NCI-H226 (cell line): ENCODE results near the gene ANKRD2.

ENCODE experiments used
- DNase-seq: peaks from one replicate; pipeline ENCODE4 v3.0.0-alpha.2; 2015

Gene ANKRD2

DNA sequence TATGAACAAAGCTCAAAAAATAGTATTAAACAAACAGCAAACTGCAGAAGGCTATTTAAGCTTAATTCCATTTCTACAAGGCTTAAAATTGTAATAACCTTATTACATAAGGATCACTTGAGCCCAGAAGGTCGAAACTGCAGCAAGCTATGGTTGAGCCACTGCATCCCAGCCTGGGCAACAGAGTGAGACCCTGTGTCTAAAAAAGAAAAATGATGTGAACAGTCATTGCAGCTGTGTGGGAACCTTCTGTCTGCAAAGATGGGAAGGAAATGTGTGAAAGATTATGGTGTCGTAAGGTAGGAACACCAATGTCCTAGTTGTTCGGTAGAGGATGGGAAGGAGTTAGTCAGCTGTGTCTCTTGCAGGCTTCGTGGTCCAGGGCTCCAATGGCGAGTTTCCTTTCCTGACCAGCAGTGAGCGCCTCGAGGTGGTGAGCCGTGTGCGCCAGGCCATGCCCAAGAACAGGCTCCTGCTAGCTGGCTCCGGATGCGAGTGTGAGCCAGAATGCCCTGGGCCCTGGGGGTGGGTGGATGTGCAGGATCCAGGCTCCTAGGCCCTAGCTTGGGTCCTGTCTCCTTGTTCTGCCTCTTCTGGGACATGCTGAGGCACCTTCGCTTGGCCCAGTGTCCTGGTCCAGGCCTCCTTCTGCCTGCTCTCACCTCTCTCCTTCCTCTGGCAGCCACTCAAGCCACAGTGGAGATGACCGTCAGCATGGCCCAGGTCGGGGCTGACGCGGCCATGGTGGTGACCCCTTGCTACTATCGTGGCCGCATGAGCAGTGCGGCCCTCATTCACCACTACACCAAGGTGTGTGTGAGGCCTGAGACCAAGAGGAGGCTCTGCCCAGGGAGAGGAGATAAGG, 26.1 kb downstream of the ANKRD2 start:
- no peak for DNase-seq

DNA sequence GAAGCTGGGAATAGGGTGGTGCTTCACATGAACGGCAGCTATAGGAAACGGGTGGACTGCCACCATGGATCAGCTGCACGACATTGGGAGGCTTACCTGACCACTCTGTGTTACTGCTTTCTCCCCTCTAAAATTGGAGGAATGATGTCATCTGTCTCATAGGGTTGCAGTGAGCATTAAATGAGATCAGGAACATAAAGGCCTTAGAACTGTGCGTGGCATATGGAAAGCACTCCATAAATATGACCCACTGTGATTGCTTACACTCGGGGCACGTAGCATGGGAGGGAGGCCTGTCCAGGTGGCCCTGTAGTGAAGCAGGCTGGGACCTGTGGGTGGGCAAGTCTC, 26.7 kb downstream of the ANKRD2 start:
- no peak for DNase-seq

DNA sequence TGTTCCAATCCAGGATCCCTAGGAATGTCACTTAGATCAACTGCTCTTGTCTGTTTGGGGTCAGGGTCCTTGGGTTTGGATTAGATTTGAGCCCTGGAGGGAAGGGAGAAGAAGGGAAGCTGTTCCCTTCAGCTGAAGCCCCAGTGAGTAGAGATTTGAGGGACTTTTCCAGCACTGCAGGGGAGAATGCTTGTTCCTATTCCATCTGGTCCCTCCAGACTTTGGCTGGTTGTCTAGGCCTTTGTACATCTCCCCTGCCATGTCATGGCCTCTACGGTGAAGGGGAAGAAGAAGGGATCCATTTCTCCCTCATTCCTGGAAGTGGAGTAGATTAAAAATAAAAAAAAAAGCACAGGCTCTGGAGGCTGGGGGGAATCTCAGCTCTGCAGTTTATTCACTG, 28.0 kb downstream of the ANKRD2 start:
- no peak for DNase-seq

DNA sequence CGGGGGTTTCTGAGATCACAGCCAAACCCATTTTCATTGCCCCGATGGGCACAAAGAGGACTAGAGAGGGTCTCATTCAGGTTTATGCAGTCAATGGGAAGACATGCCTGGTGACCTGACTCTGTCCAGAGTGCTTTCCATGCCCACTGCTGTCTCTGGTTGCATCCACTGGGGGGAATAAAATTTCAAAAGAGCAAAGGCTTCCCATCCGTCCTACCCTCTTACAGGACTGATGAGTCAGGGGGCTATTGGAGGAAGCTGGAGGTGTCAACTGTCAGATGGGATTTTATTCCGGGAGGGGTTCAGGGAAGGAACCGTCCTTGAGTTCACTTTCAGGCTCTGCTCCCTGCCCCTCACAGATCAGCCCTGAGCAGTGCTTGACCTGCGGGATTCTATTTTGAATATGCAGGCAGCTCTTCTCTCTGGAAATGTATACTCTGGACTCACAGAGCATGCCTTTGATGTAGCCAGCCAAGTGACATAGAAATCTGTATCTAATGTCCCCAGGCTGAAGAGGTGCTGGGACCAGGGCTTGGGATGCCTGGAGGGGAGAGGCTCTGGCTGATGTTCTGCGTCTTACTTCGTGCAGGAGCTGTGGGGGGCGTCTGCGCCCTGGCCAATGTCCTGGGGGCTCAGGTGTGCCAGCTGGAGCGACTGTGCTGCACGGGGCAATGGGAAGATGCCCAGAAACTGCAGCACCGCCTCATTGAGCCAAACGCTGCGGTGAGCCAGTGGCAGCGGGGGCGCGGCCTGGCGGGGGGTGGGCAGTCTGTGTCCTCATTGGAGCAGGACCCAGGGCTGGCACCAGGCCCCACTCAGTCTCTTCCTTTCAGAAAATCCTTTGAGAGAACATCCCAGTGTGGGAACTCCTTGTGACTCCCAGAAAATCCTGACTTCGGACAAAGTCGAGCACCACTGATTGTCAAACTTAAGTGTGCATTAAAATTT, 29.0 kb downstream of the ANKRD2 start:
- DNase-seq: no peak

DNA sequence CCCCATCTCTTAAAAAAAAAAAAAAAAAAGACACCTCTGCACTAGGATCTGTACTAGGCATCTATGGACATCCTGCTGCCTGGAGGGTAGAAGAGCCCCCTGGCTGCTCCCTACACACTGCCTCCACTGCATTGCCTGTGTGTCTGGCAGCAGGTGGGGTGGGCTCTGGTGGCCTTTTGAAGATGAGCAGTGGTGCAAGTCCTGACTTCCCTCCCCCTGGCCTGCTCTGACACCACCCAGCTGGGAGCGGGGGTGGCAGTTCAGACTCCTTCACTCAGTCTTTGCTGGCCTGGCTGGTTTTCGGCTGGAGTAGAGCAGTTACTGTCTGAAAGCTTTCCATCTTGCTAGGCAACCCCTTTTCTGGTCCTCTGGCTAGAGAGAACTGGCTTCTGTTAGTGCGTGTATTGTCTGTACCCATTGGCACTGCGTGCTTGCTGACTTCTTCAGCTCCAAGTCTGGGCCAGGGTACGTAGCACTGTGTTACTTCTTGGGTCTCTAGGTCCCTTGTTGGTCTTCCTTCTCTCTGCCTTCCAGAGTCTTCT, 34.6 kb downstream of the ANKRD2 start:
- DNase-seq: no peak

DNA sequence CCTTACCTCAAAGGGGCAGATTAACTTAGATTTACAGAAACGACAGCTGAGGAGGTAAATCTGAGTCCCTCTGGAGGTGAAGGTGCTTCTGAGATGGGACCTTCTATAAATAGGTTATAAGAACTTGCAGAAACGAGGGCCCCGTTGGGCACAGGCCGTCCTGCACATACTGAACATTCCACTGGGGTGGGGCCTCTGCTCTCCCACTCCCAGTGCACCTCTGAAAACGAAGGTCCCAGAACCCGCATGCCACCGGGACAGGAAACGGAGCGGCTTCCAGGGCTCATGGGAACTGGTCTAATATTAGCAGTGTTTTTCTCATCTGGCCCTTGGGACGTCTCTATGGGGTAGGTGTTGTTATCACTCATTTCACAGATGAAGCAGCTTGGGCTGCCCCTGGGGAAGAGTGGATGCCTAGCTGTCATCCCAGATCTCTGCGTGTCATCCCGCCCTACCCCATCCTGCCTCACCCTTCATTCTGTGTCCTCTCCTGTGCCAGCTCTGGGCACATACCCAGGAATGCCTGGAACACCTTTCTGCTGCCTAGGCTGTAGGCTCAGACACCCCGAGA, 36.5 kb downstream of the ANKRD2 start:
- no peak for DNase-seq

DNA sequence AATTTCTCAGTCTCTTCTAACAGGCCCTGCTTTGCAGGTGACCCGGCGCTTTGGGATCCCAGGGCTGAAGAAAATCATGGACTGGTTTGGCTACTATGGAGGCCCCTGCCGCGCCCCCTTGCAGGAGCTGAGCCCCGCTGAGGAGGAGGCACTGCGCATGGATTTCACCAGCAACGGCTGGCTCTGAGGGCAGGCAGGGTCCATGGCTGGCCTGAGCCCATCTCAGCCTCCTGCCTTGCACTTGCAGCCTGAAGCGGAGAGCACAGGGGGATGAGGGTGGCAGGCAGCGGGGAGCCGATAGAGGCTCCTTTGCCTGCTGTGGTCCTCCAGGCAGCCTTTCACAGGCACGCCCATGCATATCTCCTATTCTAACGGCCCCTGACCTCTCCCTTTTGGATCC, 38.9 kb downstream of the ANKRD2 start:
- no peak for DNase-seq

DNA sequence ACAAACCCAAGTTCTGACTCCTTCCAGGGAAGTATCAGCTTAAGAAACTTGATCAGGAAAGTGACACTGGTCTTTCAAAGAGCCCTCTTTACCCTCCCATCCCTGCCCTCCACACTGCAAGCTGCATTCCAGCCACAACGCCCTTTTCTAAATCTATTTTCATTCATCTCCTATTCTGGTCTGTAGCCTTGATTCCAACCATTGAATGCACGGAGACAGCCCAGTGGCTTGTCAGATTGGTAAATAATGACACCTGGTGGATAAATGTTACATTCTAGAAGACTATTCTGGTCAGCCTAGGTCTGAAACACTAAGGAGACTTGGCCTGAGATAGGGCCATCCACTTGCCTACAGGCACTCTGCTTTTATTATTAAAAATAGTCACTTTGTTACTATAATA, 39.8 kb downstream of the ANKRD2 start:
- DNase-seq: peak; percentile 49

DNA sequence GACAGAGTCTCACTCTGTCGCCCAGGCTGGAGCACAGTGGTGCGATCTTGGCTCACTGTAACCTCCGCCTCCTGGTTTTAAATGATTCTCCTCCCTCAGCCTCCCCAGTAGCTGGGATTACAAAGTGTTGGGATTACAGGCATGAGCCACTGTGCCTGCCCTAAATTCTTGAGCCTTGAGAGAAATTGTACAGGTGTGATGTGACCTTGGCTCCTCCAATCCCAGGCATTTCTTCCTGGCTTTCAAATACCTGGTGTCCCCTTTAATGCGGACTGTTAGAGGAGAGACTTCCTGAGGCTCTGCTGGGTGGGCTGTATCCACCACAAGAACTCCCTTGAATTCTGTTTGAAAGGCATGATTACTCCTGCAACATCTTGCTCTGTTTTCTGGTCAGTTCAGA, 45.7 kb downstream of the ANKRD2 start:
- DNase-seq: no peak

DNA sequence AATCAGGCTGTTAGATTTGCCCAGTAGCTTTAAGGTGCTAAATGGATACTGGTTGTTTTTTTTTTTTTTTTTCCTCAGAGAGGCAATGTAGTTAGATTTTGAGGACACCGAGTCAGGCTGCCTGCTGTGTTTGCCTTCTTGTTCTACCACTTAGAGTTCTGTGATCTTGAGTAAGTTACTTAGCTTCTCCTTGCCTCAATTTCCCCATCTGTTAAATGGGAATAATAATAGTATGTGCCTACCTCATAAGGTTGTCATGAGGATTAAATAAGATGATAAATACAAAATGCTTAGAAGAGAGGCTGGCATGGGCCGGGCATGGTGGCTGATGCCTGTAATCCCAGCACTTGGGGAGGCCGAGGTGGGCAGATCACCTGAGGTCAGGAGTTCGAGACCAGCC, 46.2 kb downstream of the ANKRD2 start:
- no peak for DNase-seq

DNA sequence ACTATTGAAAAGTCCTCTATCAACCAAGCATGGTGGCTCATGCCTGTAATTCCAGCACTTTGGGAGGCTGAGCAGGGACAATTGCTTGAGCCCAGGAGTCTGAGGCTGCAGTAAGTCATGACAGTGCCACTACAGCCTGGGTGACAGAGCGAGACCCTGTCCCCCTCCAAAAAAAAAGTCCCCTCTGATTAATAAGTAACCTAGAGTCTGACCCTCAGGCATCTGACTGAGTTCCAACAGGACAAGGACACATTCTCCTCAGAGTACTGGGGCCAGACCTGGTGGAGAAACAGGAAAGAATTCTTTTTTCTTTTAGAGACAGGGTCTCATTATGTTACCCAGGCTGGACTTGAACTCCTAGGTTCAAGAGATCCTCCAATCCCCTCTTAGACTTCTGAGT, 50.7 kb downstream of the ANKRD2 start:
- DNase-seq: no peak

DNA sequence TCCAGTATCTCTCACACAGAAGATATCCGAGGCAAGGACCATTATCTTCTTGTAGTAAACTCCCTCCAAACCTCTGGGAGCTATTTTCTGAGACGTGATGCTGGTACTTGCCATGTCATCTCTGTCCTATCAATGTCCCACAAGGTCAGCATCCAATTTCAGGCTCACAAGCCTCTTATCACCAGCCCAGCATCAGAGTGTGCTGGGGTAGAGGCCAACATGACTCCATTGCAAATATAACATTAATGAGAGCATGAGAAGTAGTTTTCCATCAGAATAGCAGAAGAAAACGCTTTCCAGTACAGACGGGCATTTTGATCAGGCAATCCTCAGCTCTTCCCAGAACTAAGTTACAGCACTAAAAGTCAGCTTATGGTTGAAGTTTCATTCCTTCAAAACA, 55.2 kb downstream of the ANKRD2 start:
- DNase-seq: no peak

DNA sequence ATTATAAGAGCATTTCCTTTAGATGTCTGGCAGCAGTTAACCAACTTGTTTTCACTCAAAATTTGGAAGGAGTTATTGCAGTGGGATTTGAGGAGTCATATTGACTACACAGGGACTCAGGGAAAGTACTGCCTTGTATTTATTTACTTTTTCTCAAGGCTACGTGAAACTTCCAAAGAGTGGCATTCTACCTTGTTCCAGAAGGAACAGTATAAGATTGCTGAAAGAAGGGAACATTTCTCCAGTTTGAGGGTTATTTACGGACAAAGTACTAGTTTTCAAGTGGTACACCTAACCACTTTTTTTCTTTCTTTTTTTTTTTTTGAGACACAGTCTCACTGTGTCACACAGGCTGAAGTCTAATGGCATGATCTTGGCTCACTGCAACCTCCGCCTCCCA, 55.6 kb downstream of the ANKRD2 start:
- DNase-seq: no peak

DNA sequence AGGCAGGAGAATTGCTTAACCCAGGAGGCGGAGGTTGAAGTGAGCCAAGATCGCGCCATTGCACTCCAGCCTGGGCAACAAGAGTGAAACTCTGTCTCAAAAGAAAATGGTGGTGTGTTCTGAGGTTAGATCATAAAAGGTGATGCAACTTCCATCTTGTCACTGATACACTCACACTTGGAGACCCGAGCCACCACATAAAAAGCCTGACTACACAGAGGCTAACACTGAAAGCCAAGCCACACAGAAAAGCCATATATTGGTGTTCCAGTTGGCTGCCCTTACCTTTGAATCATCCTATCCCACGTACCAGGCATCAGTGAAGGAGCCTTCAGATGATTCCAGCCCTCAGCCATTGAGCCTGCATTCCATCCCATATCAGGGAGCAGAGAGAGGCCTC, 56.7 kb downstream of the ANKRD2 start:
- no peak for DNase-seq

DNA sequence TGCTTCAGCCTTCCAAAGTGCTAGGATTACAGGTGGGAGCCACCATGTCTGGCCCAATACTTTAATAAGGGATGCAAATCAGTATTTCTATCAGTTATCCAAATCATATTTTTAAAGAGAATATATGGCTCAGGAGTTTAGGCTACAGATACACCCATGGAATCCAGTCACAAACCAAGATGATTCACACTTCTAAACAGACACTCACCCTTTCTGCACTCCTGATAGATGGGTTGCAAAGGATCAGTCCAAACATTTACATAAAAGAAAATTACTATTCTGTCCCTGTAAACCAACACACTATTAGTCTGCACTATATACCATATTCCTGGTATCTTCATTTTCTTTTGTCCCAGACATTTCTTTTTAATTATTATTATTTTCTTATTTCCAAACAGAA, 58.5 kb downstream of the ANKRD2 start:
- DNase-seq: no peak

DNA sequence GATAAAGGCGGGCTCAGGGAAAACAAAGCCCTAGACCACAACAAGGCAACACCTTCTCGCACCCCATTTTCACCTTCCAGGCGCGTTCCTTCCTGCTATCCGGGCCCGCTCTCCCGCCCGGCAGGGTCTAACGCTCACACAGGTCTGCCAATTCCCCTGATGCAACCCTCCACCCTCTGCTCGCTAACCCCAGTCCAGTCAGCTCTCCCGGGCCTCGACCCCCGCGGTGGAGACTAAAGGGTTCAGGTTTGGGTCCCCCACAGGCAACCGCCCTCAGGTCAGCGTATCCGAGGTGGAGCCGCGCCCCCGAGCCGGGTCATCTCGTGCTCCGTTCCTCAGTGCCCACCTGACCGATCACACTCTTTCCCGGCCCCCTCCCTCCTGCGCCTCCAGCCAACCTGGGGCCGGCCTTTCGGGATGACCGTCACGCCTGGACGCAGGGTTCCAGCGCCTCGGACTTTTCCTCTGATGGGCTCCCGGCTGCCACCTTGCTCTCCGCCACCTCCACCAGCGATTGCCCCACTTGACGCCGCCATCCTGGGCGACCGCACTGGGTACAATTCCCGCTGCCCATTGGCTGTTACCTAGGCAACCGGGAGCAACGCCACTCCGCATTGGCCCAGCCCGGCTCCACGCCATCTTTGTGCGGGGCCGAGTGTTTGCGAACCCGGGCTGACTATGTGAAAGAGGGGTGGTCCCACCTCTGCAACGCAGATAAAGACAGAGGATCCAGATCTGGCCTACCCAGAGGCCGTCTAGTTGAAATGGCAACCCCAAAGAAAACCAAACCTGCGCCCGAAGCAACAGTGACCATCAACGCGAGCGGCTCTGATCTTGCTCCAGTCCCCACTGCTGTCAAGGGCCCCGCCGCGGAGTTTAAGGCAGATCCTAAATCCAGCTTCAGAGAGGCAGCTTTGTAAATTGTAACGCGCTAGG, 60.6 kb downstream of the ANKRD2 start, which contains the start of gene MORN4:
Gene MORN4 (minus strand): TSS at position 552 of the 936 bp plus-strand sequence. CDS start 13,847 bp downstream, outside the sequence.
- DNase-seq: peak; percentile 92
